Ammon's horn (tissue), 1 donor: ENCODE results near the gene RASA4B.
"Not testable (repeated sequence)": the region's sequence is repeated elsewhere in the genome, so short reads cannot be mapped to it uniquely, and the experiment has no call there.

Source experiments
- DNase-seq: peaks from one replicate; pipeline ENCODE4 v3.0.0-alpha.2; 2016; ENCODE audit warnings: low spot score

RASA4B gene

GRCh38 chr7:102517550-102518147 is at the start of gene RASA4B:
Gene RASA4B (minus strand): TSS chr7:102517777. CDS start chr7:102517710, 67 bp downstream.
- DNase-seq = not testable (repeated sequence)

- DNase-seq = not testable (repeated sequence)
Observed at GRCh38 chr7:102550808-102551422, 33.3 kb upstream of the RASA4B start, which contains the start of gene SPDYE2. Gene SPDYE2 (plus strand): TSS chr7:102551226. CDS start chr7:102553256, 2,030 bp downstream.

- not testable (repeated sequence) for DNase-seq
Observed at GRCh38 chr7:102546353-102546752, 28.8 kb upstream of the RASA4B start.

GRCh38 chr7:102545288-102545687 is 27.7 kb upstream of the RASA4B start:
- not testable (repeated sequence) for DNase-seq

GRCh38 chr7:102544372-102544771 is 26.8 kb upstream of the RASA4B start:
- not testable (repeated sequence) for DNase-seq

GRCh38 chr7:102543596-102543995 is 26.0 kb upstream of the RASA4B start, which contains the start of gene UPK3BL2:
Gene UPK3BL2 (minus strand): TSS chr7:102543696. CDS start chr7:102543636, 60 bp downstream.
- DNase-seq = not testable (repeated sequence)

GRCh38 chr7:102542771-102543170 is 25.2 kb upstream of the RASA4B start:
- DNase-seq = not testable (repeated sequence)

- not testable (repeated sequence) for DNase-seq
Observed at GRCh38 chr7:102542083-102542482, 24.5 kb upstream of the RASA4B start.

- DNase-seq = not testable (repeated sequence)
Observed at GRCh38 chr7:102540604-102541003, 23.0 kb upstream of the RASA4B start.

GRCh38 chr7:102535062-102535615 is 17.6 kb upstream of the RASA4B start:
- DNase-seq = not testable (repeated sequence)

- not testable (repeated sequence) for DNase-seq
Observed at GRCh38 chr7:102532127-102532526, 14.6 kb upstream of the RASA4B start.

- not testable (repeated sequence) for DNase-seq
Observed at GRCh38 chr7:102531583-102531982, 14.0 kb upstream of the RASA4B start.

- DNase-seq = not testable (repeated sequence)
Observed at GRCh38 chr7:102527822-102528793, 10.5 kb upstream of the RASA4B start.

GRCh38 chr7:102527182-102527581 is 9.6 kb upstream of the RASA4B start:
- DNase-seq = not testable (repeated sequence)

GRCh38 chr7:102524803-102525202 is 7.2 kb upstream of the RASA4B start:
- not testable (repeated sequence) for DNase-seq

- DNase-seq = not testable (repeated sequence)
Observed at GRCh38 chr7:102520797-102521196, 3.2 kb upstream of the RASA4B start.

GRCh38 chr7:102516951-102517350 is 626 bp downstream of the RASA4B start:
- DNase-seq = not testable (repeated sequence)

GRCh38 chr7:102515889-102516288 is 1.7 kb downstream of the RASA4B start:
- not testable (repeated sequence) for DNase-seq

GRCh38 chr7:102514881-102515721 is 2.5 kb downstream of the RASA4B start:
- DNase-seq = not testable (repeated sequence)

- peak; percentile 92 for DNase-seq
Observed at GRCh38 chr7:102512642-102513221, 4.8 kb downstream of the RASA4B start.
